ENCODE measurements around the gene MOSMO.

GRCh38 chr16:22007159-22007508 is 777 bp upstream of the MOSMO start:
- TF ChIP-seq CTCF (IDR thresholded peaks at IDR 0.05) (no peak), POLR2AphosphoS5 (IDR thresholded peaks at IDR 0.05) (no peak), POLR2A (IDR thresholded peaks at IDR 0.05) (no peak)

Data from prostate gland (tissue), 2 donors.